ENCODE results near the gene ZNRF1. TPM values are rescaled to one million over a fixed set of nuclear protein-coding genes. Genes with fewer than 3 reads are reported as not detected.

Gene ZNRF1
- total RNA-seq, 4 donors from 2014 or later, result 13.0 to 16.7 (median 15.8) TPM

DNA sequence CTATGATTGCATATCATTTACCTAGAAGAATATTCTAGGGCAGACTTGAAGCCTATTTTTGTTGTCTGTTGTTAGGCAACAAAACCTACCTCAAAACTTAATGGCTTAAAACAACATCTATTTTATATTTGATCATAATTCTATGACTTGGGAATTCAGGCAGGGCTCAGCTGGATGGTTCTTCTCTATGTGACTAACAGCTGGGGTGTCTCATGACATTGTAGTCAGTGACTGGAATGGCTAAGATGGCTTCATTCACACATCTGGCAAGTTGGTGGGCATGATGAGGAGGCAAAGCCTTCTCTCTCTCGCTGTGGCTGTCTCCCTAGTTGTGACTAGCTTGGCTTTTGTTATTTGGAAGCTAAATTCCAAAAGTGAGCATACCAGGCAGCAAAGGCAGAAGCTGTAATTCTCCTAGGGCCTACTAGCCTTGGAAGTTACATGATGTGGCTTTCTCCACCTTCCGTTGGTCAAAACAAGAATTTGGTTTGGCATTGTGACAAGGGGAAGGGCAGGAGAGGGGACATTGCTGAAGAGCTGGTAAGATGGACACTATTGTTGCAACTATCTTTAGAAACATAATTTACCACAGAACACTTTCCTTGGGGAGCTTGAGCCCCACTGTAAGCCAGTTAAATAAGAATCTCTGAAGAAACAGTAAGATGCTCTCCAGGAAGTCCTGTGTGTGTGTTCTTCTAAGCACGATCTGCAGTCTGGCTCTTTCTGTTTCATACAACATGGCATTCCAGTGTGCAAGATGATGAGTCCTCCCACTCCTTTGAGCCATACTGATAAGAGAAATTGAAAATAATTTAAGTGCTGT is 39.4 kb downstream of the ZNRF1 start:
- H3K4me1 ChIP-seq, result peaks cover 7% of the 10 kb centered on the region
- H3K27ac ChIP-seq, result no peak overlapping the region
- no peak for DNase-seq (ENCODE audit: low spot score in 2 of 2)
- 84% methylated on average over 3 of the region's 3 CpGs for WGBS
- TF ChIP-seq POLR2A (IDR thresholded peaks at IDR 0.05), result no peak
- TF ChIP-seq, protein P1, sequence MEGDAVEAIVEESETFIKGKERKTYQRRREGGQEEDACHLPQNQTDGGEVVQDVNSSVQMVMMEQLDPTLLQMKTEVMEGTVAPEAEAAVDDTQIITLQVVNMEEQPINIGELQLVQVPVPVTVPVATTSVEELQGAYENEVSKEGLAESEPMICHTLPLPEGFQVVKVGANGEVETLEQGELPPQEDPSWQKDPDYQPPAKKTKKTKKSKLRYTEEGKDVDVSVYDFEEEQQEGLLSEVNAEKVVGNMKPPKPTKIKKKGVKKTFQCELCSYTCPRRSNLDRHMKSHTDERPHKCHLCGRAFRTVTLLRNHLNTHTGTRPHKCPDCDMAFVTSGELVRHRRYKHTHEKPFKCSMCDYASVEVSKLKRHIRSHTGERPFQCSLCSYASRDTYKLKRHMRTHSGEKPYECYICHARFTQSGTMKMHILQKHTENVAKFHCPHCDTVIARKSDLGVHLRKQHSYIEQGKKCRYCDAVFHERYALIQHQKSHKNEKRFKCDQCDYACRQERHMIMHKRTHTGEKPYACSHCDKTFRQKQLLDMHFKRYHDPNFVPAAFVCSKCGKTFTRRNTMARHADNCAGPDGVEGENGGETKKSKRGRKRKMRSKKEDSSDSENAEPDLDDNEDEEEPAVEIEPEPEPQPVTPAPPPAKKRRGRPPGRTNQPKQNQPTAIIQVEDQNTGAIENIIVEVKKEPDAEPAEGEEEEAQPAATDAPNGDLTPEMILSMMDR (IDR thresholded peaks at IDR 0.05), result no peak
- TF ChIP-seq EP300 (IDR thresholded peaks at IDR 0.05), result no peak
- no peak for TF ChIP-seq POLR2AphosphoS5 (IDR thresholded peaks at IDR 0.05)
- no peaks in the 10 kb centered on the region for H3K27me3 ChIP-seq
- no peaks in the 10 kb centered on the region for H3K36me3 ChIP-seq
- no peaks in the 10 kb centered on the region for H3K9me3 ChIP-seq
- no peak overlapping the region for H3K4me3 ChIP-seq

DNA sequence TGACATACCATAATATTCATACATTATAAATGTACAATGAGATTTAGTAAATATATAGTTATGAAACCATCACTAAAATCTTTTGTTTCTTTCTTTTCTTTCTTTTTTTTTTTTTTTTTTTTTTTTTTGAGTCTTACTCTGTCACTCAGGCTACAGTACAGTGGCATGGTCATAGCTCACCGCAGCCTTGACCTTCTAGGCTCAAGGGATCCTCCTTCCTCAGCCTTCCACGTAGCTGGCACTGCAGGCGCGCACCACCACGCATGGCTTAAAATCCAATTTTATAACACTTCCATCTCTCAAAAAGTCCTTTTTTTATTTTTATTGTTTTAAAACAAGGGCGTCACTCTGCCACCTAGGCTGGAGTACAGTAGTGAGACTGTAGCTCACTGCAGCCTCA is 41.1 kb downstream of the ZNRF1 start:
- TF ChIP-seq POLR2A (IDR thresholded peaks at IDR 0.05), result no peak
- TF ChIP-seq, protein P1 (IDR thresholded peaks at IDR 0.05), result no peak
- no peaks in the 10 kb centered on the region for H3K9me3 ChIP-seq
- DNase-seq (ENCODE audit: low spot score in 2 of 2), result no peak
- peaks cover 23% of the 10 kb centered on the region for H3K4me1 ChIP-seq
- no peaks in the 10 kb centered on the region for H3K36me3 ChIP-seq
- no peaks in the 10 kb centered on the region for H3K27me3 ChIP-seq
- H3K4me3 ChIP-seq, result no peak overlapping the region
- H3K27ac ChIP-seq, result no peak overlapping the region
- WGBS, result 62% methylated on average over 6 of the region's 6 CpGs

DNA sequence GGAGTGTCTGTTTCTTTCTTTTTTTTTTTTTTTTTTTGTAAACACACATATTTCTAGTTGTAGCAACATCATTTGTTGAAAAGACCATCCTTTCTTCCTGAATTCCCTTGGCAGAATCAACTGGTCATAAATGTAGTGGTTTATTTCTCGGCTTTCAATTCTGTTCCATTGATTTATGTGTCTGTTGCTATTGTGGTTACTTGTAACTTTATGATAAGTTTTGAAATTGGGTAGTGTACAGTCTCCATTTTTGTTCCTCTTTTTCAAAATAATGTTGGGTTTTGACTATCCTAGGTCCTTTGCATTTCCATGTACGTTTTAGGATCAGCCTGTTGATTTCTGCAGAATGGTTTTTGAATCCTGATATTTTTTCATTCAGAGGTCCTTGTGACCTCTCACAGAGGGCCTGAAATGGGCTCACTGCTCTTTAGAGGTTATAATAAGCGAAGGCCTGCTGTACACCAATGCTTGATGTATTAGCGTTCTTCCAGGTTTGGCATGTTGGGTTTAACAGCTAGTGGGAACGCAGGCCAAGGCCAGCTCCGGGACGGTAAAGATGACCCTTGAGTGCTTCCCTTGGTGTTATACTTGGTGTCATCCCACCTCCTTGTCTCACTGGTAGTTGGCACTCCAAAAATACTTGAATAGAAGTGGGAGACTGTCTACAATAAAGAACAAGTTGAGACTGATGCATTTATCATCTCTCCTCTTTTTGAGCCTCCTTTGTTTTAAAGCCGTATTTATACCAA is 43.8 kb downstream of the ZNRF1 start:
- DNase-seq (ENCODE audit: low spot score in 2 of 2), result no peak
- H3K36me3 ChIP-seq, result no peaks in the 10 kb centered on the region
- 61% methylated on average over 8 of the region's 8 CpGs for WGBS
- H3K9me3 ChIP-seq, result no peaks in the 10 kb centered on the region
- no peaks in the 10 kb centered on the region for H3K27me3 ChIP-seq
- no peak overlapping the region for H3K27ac ChIP-seq
- peaks cover 34% of the 10 kb centered on the region for H3K4me1 ChIP-seq
- no peak for TF ChIP-seq POLR2A (IDR thresholded peaks at IDR 0.05)
- no peak for TF ChIP-seq EP300 (IDR thresholded peaks at IDR 0.05)
- TF ChIP-seq, protein P1 (IDR thresholded peaks at IDR 0.05), result no peak
- TF ChIP-seq POLR2AphosphoS5 (IDR thresholded peaks at IDR 0.05), result no peak
- no peak overlapping the region for H3K4me3 ChIP-seq

DNA sequence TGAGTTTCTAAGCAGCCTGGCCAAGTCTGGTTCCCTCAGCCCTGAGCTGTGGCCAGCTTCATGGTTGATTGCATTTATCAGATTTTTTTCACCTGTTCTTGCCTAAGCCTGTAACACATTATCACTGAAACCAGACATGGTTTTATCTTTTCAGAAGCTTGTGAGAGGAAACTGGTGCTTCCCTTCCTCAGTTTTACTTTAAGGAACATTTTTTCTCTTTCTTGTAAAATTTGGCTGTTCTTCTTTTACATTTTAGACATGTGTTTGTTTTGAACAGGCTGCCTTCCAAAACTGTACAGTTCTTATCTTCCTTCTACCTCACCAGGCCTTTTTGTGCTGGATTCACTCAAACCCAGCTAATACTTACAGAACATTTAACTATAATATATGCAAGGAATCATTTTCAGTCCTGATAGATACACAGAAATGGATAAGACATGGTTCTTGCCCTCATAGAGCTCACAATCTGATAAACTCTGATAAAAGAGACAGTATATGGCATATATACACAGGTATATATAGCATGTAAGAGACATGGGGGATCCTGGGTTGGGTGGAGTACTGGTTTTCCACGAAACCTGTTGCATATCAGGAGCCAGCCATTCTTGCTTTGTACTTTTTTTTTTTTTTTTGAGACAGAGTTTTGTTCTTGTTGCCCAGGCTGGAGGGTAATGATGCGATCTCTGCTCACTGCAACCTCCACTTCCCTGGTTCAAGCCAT is 44.5 kb downstream of the ZNRF1 start:
- DNase-seq (ENCODE audit: low spot score in 2 of 2), result no peak
- H3K27ac ChIP-seq, result no peak overlapping the region
- no peaks in the 10 kb centered on the region for H3K36me3 ChIP-seq
- TF ChIP-seq POLR2AphosphoS5 (IDR thresholded peaks at IDR 0.05), result no peak
- no peak for TF ChIP-seq EP300 (IDR thresholded peaks at IDR 0.05)
- 90% methylated on average over 2 of the region's 2 CpGs for WGBS
- no peak overlapping the region for H3K4me3 ChIP-seq
- H3K27me3 ChIP-seq, result no peaks in the 10 kb centered on the region
- peaks cover 34% of the 10 kb centered on the region for H3K4me1 ChIP-seq
- no peaks in the 10 kb centered on the region for H3K9me3 ChIP-seq

DNA sequence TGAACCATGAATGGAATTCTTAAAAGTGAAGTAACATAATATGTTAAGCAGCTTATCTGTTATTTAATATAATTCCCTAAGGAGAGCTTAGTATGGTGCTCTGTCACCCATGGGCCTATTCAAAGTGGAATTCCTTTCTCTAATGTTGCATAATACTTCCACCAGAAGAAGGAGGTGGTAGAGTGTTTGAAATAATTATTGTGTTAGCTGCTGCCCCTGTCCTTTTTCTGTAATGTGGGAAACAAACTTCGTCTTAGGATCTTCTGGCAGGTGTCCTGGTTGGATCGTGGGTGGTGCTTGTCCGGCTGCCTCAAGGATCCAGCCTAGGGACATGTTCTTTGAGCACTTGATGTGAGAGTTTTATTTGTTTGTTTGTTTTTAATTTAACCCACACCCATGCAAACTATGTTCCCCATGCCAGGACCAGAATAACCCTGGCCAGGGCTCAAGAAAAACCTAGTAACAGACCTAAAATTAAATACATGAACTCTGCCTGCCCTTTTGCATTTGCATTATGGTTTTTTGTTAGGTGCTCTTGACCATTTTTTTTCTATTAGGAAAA is 46.1 kb downstream of the ZNRF1 start:
- no peak overlapping the region for H3K4me3 ChIP-seq
- WGBS, result 23% methylated on average over 3 of the region's 3 CpGs
- no peaks in the 10 kb centered on the region for H3K36me3 ChIP-seq
- TF ChIP-seq POLR2A (IDR thresholded peaks at IDR 0.05) (no peak), POLR2AphosphoS5 (IDR thresholded peaks at IDR 0.05) (no peak), EP300 (IDR thresholded peaks at IDR 0.05) (no peak)
- TF ChIP-seq, protein P1 (IDR thresholded peaks at IDR 0.05), result no peak
- DNase-seq (ENCODE audit: low spot score in 2 of 2), result no peak
- H3K9me3 ChIP-seq, result no peaks in the 10 kb centered on the region
- peaks cover 34% of the 10 kb centered on the region for H3K4me1 ChIP-seq
- H3K27me3 ChIP-seq, result no peaks in the 10 kb centered on the region
- peak overlapping the region; percentile 51 for H3K27ac ChIP-seq

Measured in suprapubic skin (tissue), 4 donors.